ENCODE results near the gene CFAP70. TPM values are rescaled to one million over a fixed set of nuclear protein-coding genes. Genes with fewer than 3 reads are reported as not detected.

CFAP70 gene
- total RNA-seq, 4 donors from 2014 or later, result 0.94 to 7.0 (median 1.8) TPM

- intact Hi-C loops (cut with DNase I; ENCODE audit: low total_unique reads), result no loop called here
- whole genome bisulfite sequencing, 2 donors, result 96 to 97% methylated on average over 3 of the region's 3 CpGs
- DNase-seq (ENCODE audit: low spot score in 2 of 2), result no peak
- H3K4me3 ChIP-seq (ENCODE audit: low read depth, poor library complexity, severe bottlenecking), result no peak overlapping the region
- TF ChIP-seq CTCF (IDR thresholded peaks at IDR 0.05) (no peak), POLR2A (IDR thresholded peaks at IDR 0.05) (no peak)
Observed at GRCh38 chr10:73364964-73365363, 6.3 kb upstream of the CFAP70 start.

- no peak for TF ChIP-seq POLR2A (IDR thresholded peaks at IDR 0.05)
- TF ChIP-seq CTCF (IDR thresholded peaks at IDR 0.05), result no peak
- intact Hi-C loops (cut with DNase I; ENCODE audit: low total_unique reads), result no loop called here
- 71 to 78% methylated on average over 8 of the region's 8 CpGs for WGBS, 2 donors
- DNase-seq (ENCODE audit: low spot score in 2 of 2), result no peak
- H3K4me3 ChIP-seq (ENCODE audit: low read depth, poor library complexity, severe bottlenecking), result no peak overlapping the region
Observed at GRCh38 chr10:73359492-73359891, 828 bp upstream of the CFAP70 start.

- TF ChIP-seq POLR2A (IDR thresholded peaks at IDR 0.05) (no peak), CTCF (IDR thresholded peaks at IDR 0.05) (no peak)
- 27 to 33% methylated on average over 5 of the region's 5 CpGs for WGBS, 2 donors
Observed at GRCh38 chr10:73357821-73358220, 843 bp downstream of the CFAP70 start.

GRCh38 chr10:73357166-73357565, 1.5 kb downstream of the CFAP70 start:
- no peak overlapping the region for H3K4me3 ChIP-seq (ENCODE audit: low read depth, poor library complexity, severe bottlenecking)
- 39 to 40% methylated on average over 4 of the region's 4 CpGs for WGBS, 2 donors
- no peak for DNase-seq (ENCODE audit: low spot score in 2 of 2)
- TF ChIP-seq CTCF (IDR thresholded peaks at IDR 0.05), result no peak
- TF ChIP-seq POLR2A (IDR thresholded peaks at IDR 0.05), result no peak
- intact Hi-C loops (cut with DNase I; ENCODE audit: low total_unique reads), result no loop called here

More at GRCh38 chr10:73357821-73358220, 843 bp downstream of the CFAP70 start:
- DNase-seq (ENCODE audit: low spot score in 2 of 2), result no peak
- peak overlapping the region; percentile 57 for H3K4me3 ChIP-seq (ENCODE audit: low read depth, poor library complexity, severe bottlenecking)
- intact Hi-C loops (cut with DNase I; ENCODE audit: low total_unique reads), result no loop called here

GRCh38 chr10:73344269-73344668, 14.4 kb downstream of the CFAP70 start:
- TF ChIP-seq CTCF (IDR thresholded peaks at IDR 0.05), result no peak
- no peak for TF ChIP-seq POLR2A (IDR thresholded peaks at IDR 0.05)
- intact Hi-C loops (cut with DNase I; ENCODE audit: low total_unique reads), result no loop called here
- H3K4me3 ChIP-seq (ENCODE audit: low read depth, poor library complexity, severe bottlenecking), result no peak overlapping the region
- DNase-seq (ENCODE audit: low spot score in 2 of 2), result peak in 1 of 2 donors; percentile 25
- WGBS, 2 donors, result 88 to 96% methylated on average over 1 of the region's 1 CpG

- H3K4me3 ChIP-seq (ENCODE audit: low read depth, poor library complexity, severe bottlenecking), result no peak overlapping the region
- WGBS, 2 donors, result 94 to 97% methylated on average over 2 to 3 of the region's 3 CpGs
- intact Hi-C loops (cut with DNase I; ENCODE audit: low total_unique reads), result no loop called here
- no peak for DNase-seq (ENCODE audit: low spot score in 2 of 2)
- TF ChIP-seq POLR2A (IDR thresholded peaks at IDR 0.05), result no peak
- TF ChIP-seq CTCF (IDR thresholded peaks at IDR 0.05), result no peak
Observed at GRCh38 chr10:73340121-73340520, 18.5 kb downstream of the CFAP70 start.
